GM21390 (cell line): Measurements from ENCODE around the gene FAM47E.

ENCODE experiments used
- ATAC-seq: cut with Tn5 transposase; IDR thresholded peaks from one replicate; pipeline ENCODE4 v1.9.1; 2021; ENCODE audit not compliant: unreplicated experiment

The FAM47E gene

DNA sequence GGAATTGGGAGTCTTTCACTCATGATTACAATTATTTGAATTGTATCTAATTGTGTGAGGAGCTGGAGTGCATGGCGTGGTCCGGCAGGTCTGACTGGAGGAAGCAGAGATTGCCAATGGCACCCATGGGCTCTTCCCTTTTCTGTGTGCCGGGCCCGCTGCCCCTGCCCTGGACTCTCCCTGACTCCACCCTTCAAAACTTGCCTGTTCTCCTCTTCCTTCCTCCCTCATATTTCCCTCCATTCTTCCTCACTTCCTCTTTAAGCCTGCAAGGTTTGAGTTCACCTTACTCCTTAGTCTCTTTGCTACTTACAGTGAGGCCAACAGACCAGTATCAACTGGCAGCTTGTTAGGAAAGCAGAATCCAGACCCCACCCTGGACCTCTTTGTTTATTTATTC is 48.5 kb downstream of the FAM47E start:
- ATAC-seq: no peak

DNA sequence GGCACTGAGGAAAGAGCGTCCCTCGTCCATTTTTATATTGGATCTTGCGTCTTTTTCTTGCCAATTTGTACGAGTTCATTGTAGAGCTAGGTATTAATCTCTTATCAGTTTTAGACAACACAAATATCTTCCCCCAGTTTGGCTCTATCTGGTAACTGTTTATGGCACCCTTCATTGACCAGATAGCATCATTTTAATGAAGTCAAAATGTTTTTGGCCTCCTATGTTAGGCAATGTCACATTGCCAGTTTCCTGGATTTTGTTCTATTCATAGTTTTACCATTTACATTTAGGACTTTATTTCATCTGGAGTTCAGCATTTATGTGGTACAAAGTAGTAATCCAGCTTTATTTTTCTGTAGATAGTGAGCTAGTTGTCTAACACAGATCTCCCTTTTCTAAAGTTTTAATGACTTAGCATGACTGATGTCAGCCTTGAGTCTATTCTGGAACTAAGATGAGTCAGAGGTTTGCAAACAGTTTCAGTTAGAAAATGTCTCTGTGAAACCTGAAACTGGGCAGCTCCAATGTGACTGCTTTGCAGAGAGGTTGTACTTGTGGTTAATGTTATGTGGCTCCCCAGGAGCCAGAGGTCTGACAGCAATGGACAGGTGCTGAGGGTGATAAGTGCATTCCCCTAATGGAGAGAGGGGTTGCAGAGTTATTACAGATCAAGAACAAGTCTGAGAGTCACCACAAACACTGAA is 49.7 kb downstream of the FAM47E start:
- ATAC-seq: peak; percentile 99

DNA sequence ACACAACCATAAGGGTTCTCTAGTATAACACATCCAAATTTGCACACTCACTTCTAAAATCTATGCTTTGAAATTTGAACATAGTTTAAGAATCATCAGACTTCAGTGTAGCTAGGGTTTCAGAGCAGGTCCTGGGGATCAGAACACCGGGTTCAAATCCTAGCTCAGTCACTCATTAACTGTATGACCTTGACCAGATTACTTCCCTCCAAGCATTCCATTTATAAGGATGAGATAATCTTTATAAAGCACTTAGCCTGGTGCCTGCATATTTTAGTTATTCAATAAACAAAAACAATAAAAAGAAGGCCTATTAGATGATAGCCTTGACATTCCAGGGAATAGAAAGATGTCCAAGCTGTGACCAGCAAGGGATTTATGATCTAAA is 50.2 kb downstream of the FAM47E start:
- no peak for ATAC-seq

DNA sequence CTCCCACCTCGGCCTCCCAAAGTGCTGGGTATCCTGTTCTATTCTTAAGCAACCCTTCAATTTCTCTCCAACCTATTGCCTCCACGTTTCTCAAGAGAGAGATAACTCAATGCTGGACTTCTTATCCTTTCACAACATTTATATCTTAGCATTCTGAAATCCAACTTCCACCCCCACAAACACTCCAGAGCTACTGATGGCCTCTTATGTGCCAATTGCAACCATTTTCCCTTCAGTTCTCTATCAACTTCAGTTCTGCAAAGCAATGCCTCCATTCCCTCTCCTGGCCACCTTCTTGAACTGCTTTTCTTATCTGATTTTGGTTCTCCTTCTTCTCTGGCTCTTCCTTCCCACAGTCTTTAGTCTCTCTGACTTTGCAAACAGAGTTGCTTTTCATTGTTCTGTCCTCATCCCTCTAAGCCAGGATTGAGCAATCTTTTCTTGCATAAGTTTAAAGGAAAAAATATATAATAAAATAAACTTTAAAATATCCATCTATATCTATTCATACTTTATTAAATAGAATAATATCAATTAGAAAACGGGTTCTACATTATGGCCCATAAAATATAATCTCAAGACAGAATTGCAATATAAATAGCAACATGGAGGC is 51.4 kb downstream of the FAM47E start:
- no peak for ATAC-seq

DNA sequence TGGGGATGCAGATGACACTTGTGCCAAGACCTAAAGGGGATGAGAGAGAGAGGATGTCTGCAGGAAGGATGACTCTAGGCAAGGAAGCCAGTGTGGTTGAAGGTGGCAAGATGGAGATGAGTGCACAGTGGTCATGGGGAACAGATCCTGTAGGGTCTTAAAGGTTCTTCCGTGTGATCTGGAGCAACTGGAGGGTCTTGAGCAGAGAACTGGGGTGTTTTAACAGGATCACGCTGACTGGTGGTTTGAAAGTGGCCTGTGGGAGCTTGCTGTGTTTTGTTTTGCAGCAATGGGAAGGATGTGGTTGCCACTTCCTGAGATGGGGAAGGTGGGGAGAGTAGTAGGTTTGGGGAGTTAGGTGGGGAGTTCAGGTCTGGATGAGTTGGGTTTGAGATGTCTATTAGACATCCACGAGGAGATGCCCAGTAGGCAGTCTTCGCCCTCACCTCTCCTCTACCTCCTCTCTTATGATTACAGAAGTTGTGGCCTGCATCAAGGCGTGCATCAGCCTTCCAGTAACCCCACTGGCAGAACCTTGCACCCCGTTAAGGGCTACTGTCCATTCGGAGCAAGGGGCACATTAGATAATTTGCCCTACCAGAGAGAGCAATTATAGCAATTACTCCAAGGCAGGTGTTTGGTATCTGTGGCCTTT is 53.6 kb downstream of the FAM47E start:
- ATAC-seq: no peak

DNA sequence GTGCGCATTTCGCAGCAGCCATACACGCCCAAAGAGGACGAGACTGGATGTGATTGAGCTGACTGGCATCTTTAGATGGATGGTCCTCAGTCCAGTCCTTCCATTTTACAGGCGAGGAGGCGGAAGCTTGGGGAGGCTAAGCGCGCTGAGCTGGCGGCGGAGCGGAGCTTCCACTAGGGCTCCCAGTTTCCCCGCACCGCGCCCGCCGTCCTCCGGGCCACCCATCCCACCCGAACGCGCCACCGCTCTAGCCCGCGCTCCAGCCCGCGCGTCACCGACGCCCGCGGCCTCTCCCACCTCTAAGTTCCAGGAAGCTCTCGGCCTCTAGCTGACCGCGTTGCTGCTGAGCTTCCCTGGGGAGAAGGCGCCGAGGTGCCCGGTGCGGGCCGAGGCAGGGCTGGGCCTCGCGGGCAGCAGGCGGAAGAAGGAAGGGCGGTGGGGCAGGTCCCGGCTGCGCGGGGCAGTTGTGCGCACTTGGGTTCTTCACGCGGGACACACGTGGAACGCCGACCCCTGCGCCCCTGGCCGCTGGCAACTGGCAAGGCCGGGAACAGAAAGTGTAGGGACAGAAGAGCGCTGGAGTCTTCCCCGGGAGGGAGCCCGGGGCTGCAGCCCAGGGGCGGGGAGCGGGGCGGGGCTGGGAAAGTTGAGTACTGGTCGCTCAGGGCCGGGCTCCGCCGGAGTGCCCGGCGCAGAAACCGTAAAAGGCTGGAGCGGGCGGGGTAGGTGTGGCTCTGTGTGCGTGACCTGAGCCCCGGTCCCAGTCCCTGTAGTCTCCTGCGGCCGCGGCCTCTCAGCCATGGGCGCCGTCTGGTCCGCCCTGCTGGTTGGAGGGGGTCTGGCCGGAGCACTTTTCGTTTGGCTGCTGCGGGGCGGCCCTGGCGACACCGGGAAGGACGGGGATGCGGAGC is 54.7 kb downstream of the FAM47E start, which contains the start of gene STBD1:
STBD1 (plus strand) TSS at position 763 of the 911 bp plus-strand sequence; CDS start at position 800, 37 bp downstream.
- ATAC-seq: peak; percentile 24

DNA sequence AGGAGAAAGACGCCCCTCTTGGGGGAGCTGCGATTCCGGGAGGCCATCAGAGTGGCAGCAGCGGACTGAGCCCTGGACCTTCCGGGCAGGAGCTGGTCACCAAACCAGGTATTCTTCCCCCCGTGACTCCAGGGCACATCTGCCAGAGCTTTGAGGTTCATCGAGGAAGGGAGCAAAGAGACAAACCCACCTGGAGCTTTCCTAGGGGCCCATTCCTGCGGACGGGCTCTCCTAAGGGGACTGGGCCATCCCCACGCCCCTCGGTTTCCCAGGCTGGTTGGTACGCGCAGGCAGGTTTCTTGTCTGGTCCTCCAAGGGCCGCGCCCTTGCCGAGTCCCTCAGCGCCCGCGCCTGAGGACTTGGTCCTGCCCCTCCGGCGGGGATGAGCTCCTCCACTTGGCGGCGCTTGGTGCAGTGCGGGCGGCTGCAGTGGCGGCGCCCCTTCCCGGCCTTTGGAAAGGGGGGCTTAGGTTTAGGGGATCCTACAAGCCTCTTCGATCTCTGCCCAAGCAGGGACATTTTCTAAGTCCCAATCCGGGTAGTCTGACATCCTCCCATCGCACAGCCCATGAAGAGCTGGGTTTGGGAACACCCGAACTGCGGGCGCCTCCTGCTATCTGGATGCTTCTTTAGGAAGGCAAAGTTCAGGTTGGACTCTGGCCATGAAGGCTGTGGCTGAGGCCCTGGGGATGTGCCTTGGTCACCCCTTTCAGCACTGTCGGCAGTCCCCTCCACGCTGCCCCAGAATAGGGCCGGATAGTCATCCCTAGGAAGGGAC is 55.5 kb downstream of the FAM47E start:
- ATAC-seq: peak; percentile 33

DNA sequence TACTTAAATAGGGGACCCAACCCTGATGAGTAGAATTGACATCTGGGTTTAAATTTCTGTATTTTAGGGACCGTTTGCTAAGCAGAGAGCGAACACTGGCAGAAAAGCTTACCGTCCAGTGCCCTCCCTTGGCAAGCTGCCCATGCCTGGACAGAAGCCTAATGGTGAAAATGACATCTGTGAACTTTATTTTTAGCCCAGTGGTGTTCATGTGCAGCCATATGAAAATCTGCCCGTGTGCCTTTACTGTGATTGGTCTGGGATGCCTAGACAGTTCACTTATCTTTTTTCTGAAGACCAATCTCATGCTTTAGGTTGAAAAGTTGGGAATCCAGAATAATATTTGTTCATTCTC is 56.1 kb downstream of the FAM47E start:
- no peak for ATAC-seq

DNA sequence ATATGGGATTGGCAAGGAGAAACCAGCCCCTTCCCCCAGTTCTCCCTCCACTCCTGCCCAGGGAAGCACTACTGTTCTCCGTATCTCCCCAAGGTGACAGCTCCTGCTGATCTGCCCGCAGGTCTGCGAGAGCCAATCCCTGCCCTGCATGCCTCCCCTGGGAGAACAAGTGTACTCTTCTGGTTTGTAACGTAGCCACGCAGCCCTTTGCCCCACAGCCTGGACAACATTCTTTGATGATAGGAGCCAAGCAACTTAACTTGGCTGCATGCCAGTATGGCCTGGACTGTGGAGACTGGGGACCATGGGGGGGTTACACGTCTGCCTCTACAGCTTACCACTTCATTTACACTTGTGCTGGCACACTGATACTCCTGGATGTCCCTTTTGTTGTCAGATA is 57.0 kb downstream of the FAM47E start:
- no peak for ATAC-seq

DNA sequence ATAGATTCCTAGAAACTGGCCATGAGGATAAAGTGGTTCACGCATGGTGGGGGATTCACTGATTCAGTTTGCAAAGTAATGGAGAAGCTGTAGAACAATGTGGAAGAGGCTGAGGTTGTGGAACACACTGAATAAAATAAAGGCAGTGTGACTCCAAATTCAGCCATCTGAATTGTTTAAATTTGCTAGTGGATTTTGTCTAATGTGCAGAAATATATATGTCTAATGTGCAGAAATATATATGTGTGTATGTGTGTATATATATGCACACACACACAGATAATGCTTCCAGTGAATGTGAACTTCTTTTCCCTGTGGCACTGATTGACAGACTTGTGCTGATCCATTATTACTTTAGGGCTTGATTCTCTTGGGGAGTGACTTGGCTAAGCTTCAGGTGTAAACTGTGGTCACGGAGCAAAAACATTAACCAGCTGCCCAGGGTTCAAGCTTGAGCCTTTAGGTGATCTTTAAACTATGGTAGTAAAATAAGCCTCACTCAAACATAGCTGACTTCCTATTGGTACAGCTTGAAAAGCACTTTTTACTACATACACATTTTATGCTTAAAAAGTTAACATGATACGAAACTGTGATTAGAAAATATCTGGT is 58.5 kb downstream of the FAM47E start:
- ATAC-seq: no peak

DNA sequence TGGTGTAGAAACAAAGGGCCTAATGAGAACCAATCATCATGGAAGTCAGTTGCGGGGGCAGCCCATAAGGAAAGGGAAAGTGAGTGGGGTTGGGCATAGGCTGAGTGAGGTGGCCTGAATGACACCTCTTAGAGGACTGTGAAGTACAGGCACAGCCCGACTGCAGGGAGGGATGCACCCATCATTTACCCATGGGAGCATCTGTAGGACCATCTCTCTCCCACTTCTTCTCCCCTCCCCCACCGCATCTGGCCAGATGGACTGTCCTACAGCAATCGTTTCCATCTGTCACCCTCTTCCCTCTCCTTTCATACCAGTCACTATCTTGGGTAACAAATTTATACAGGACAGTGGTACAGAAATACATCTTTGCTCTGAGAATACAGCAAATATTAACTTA is 59.2 kb downstream of the FAM47E start:
- no peak for ATAC-seq

DNA sequence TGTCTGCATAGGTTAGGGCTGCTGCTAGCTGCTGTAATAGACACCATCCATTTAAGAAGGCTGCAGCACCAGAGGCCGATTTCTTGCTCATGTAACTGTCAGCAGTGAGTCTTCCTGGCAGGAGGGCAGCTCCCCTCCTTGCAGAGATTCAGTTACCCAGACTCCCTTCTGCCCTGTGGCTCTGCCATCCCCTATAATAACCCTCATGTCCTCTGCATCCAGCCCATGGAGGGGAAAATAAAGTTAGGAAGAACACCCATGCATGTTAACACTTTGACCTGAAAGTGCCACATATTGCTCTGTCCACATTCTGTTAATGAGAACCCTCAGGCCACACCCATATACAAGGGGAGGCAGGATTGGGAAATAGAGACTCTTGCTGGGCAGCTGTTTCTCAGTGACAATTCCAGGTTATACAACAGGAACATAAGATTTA is 60.4 kb downstream of the FAM47E start:
- no peak for ATAC-seq

DNA sequence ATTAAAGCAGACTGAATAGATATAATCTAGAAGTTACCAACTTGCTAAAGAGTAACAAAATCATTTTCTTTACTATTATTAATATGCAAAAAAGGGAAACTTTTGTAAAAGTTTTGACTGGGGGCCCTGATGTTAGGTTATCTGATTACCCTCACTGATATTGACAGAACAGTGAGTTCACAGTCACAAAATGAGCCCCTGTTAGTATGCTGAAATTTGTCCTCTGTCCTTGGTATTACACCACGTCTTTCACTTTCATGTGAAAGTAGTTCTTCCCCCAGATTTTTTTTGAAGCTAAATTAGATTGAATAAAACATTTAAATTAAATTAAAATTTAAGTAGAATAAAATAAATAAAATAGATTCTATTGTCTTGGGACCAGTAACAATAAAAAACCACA is 60.9 kb downstream of the FAM47E start:
- no peak for ATAC-seq

DNA sequence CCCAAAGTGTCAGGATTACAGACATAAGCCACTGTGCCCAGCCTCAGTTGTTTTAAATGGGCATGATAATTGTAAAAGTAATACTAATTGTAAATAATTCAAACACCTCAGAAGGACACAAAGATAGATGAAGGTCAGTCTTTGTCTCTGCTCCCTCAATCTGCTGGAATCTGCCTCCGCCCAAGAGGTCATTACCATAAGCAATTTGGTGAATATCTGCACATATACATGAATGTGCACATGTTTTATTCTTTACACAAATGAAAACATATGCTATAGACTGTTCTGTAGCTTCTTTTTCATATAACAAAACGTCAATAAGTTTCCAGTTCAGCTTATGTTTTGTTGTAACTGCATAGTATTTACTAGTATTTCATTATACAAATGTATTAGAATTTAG is 62.0 kb downstream of the FAM47E start:
- no peak for ATAC-seq

DNA sequence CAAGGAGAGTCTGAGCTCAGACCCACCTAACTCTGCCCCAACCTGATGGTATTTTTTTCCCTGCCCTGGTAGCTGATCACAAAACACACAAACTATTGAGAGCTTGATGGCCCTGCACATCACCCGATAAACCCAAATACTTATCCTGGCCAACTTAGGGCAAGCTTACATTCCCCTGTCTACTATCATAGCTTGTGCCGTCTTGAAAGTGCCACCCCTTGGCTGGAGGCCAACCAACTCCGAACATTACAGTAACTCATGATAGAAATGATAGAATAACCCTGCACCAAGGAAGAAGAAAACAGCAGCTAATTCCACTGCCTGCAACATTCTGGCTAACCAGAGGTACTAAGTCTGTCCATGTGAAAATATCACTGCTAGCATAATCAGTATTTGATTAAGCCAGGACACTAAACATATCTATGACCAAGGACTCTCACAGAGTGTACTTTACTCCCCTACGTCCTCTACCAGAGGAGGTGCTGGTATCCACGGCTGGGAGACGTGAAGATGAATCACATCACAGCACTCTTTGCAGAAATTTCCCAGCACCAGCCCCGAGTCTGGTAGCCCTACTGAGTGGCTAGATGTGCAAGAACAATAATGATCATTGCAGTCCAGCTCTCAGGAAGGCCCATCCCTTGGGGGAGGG is 63.9 kb downstream of the FAM47E start:
- no peak for ATAC-seq

DNA sequence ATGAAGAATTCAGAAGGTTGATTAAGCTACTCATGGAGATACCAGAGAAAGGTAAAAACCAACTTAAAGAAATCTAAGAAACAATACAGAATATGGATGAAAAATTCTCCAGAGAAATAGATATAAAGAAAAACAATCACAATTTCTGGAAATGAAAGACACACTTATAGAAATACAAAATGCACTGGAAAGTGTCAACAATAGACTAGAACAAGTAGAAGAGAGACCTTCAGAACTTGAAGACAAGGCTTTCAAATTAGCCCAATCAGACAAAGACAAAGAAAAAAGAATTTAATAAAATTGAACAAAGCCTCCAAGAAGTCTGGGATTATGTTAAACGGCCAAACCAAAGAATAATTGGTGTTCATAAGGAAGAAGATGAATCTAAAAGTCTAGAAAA is 64.6 kb downstream of the FAM47E start:
- no peak for ATAC-seq

DNA sequence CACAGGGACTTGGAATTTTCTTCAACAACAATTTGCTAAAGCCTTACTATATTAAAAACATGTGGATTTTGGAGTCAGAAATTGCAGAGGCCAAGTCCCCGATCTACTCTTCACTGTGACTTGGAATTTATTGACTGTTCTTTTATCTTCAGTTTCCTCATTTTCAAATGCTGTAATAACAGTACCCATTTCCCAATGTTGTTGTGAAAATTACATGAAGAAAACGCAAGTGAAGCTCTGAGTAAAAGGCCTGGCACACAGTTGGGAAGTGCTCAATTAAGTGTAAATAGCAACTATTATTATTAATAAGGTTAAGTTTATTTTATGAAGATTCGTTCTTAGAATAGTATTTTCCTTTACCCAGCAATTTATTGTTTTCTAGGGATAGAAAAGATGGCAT is 70.7 kb downstream of the FAM47E start:
- ATAC-seq: no peak

DNA sequence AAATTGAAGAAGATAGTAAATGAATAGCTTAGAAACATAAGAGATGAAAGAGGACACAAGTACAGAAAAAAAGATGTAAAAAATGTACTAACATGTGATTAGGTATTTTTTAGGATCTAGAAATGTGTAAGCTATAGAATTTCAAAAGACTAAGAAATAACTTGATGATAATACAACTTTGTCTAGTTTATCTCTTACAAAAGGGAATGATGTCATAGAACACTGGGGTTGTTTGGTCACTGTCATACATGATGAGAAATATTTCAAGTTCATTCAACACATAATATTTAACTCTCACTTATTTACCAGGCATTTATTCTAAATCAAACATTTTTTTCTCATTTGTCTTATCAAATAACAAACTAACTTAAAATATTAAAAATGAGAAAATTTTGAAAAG is 73.6 kb downstream of the FAM47E start:
- no peak for ATAC-seq

DNA sequence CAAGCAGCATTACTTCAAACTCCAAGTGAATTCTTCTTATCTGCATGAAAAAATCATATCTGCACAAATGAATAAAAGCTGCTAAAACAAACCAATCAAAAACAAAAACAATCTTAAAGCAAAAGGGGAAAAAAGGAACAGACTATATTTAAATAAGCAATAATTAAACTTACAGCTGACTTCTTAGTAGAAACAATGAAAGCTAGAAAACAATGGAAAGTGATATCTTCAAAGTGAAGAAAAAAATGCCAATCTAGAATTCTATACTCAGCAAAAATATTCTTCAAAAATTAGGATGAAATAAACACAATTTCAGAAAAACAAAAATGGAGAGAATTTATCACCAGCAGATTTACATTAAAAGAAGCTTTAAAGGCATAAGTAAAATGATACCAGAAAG is 75.0 kb downstream of the FAM47E start:
- ATAC-seq: no peak
